GM12892 (cell line): ENCODE measurements around the gene AGFG1.

Experiments
- DNase-seq: peaks from one replicate; pipeline ENCODE4 v3.0.0; 2011; ENCODE audit not compliant: insufficient read length
- FAIRE-seq: peaks from 2 replicates; lab custom pipeline; 2011; peaks lifted over from hg19 to GRCh38; lab: Jason Lieb, UNC
- POLR2A ChIP-seq: IDR thresholded peaks from 2 replicates; pipeline ENCODE4 v1.6.1; 2011; ENCODE audit warnings: low read depth, low read length, control low read depth
- POLR2AphosphoS5 ChIP-seq: IDR thresholded peaks from 2 replicates; pipeline ENCODE4 v1.6.1; 2011; ENCODE audit warnings: low read depth, low read length, control low read depth
- TAF1 ChIP-seq: IDR thresholded peaks from 2 replicates; pipeline ENCODE4 v1.6.1; 2011; ENCODE audit warnings: low read depth, mild to moderate bottlenecking, control low read depth, low read length, borderline replicate concordance

AGFG1 gene

DNA sequence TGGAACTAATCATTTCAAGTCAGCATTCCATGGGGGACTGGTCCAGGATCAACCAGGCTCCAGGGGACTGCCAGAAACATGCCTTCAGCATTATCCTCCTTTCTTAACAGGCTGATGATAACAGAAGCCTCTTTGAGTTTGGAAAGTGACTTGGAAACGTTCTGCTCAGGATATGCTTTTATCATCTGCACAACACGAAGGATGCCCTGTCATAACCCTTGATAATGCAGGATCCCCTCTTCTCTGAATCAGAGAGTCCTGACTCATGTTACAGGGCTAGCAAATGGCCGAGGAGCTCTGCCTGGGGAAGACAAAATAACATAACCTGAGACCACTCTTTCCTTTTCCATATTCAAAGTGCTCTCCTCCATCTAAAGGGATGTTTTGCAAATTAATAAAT lies 136.0 kb downstream of the AGFG1 start:
- TF ChIP-seq POLR2AphosphoS5 (no peak), POLR2A (no peak), TAF1 (no peak)
- no peak for DNase-seq
- peak; percentile 67 for FAIRE-seq

DNA sequence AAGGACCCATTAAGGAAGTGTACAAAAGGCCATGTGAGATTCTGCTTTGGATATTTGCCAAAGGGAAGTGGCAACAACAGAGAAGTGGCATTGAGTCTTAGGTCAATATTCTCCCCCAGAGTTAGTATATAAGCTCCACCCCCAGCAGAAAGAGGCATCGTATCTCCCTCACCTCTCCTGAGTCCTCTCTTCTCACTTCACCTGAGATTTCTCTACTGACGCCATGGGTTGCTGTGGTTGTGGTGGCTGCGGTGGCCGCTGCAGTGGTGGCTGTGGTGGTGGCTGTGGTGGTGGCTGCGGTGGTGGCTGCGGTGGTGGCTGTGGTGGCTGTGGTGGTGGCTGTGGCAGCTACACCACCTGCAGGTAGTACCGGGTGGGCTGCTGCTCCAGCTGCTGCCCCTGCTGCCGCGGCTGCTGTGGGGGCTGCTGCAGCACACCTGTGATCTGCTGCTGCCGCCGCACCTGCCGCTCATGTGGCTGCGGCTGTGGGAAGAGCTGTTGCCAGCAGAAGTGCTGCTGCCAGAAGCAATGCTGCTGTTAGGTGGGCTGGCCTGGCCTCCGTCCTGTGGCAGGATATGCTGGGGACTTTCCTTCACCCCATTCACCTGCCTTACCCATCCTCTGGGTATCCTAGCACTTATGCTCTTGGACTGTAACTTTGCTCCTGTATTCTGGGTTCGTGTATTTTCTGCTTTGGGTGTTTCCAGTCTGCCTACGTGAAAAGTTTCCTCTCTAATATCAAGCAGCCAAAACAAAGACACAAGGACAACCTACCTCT lies 136.8 kb downstream of the AGFG1 start:
- DNase-seq (no peak), FAIRE-seq (no peak)
- no peak for TF ChIP-seq TAF1
- TF ChIP-seq POLR2AphosphoS5 = no peak
- no peak for TF ChIP-seq POLR2A

DNA sequence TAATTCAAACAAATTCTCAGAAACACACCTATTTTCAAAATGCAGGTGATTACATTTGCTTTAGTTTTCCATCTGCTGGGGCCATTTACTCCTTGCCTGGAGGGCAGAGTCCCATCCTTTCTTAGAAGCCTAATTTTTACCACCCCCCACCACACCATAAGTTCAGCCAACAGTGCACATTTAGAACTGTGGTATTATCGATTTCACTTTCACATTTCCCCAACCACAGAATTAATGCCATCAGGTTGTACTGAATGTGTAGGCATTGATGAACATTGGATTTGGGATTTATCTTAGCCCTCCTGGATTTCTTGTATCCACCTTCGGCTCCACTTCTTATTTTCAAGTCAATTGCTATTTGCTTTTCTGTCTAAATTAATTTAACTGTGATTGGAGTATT lies 138.2 kb downstream of the AGFG1 start:
- no peak for DNase-seq
- no peak for TF ChIP-seq TAF1
- peak; percentile 58 for FAIRE-seq
